ENCODE measurements around the gene FCGR3B. TPM values are rescaled to one million over a fixed set of nuclear protein-coding genes. Genes with fewer than 3 reads are reported as not detected.
"Not testable (repeated sequence)": the region's sequence is repeated elsewhere in the genome, so short reads cannot be mapped to it uniquely, and the experiment has no call there.

FCGR3B gene
- total RNA-seq, 4 donors from 2014 or later: 1.1 to 7.8 (median 2.4) TPM

DNA sequence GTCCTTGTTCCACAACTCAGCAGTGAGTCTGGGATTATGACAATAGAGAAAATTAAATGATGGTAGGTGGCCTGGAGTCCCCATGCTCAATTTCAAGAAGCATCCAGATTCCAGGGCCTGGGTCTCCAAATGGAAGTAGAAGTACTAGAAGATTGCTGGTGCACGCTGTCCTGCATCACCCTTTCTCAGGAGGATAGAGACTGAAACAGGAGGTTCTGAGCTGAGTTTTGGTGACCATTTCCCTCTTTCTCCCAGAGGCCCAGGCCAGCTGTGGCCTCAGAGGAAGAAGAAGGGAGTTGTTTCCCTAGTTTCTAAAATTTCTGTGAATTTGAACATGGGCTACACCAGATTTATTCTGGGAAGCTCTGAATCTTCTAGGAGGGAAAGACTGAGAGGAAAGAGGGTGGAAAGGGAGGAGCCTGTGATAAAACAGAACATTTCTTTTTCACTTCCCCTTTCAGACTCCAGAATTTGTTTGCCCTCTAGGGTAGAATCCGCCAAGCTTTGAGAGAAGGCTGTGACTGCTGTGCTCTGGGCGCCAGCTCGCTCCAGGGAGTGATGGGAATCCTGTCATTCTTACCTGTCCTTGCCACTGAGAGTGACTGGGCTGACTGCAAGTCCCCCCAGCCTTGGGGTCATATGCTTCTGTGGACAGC is 31.8 kb upstream of the FCGR3B start, which contains the start of gene FCGR2B:
FCGR2B (plus strand) TSS at position 460 of the 656 bp plus-strand sequence; CDS start at position 559, 99 bp downstream.
- intact Hi-C loops (cut with DNase I; ENCODE audit: low total_unique reads); DNase-seq (ENCODE audit: low spot score in 2 of 2); H3K4me3 ChIP-seq (ENCODE audit: low read depth, poor library complexity, severe bottlenecking): not testable (repeated sequence)
- WGBS, 2 donors: no CpG with 5 or more reads among the region's 4 CpGs

- 76% methylated on average over 3 of the region's 9 CpGs; no CpG with 5 or more reads in 1 of the 2 donors for WGBS, 2 donors
- DNase-seq (ENCODE audit: low spot score in 2 of 2); H3K4me3 ChIP-seq (ENCODE audit: low read depth, poor library complexity, severe bottlenecking); intact Hi-C loops (cut with DNase I; ENCODE audit: low total_unique reads): not testable (repeated sequence)
Observed at GRCh38 chr1:161661660-161662311, 30.8 kb upstream of the FCGR3B start.

GRCh38 chr1:161658524-161658923 is 27.5 kb upstream of the FCGR3B start:
- H3K4me3 ChIP-seq (ENCODE audit: low read depth, poor library complexity, severe bottlenecking); DNase-seq (ENCODE audit: low spot score in 2 of 2); intact Hi-C loops (cut with DNase I; ENCODE audit: low total_unique reads): not testable (repeated sequence)

GRCh38 chr1:161653971-161654370 is 23.0 kb upstream of the FCGR3B start:
- DNase-seq (ENCODE audit: low spot score in 2 of 2); H3K4me3 ChIP-seq (ENCODE audit: low read depth, poor library complexity, severe bottlenecking); intact Hi-C loops (cut with DNase I; ENCODE audit: low total_unique reads): not testable (repeated sequence)
- WGBS, 2 donors: 67 to 69% methylated on average over 5 to 6 of the region's 6 CpGs

GRCh38 chr1:161653541-161653940 is 22.6 kb upstream of the FCGR3B start:
- WGBS, 2 donors: 67 to 71% methylated on average over 2 of the region's 7 CpGs
- H3K4me3 ChIP-seq (ENCODE audit: low read depth, poor library complexity, severe bottlenecking); DNase-seq (ENCODE audit: low spot score in 2 of 2); intact Hi-C loops (cut with DNase I; ENCODE audit: low total_unique reads): not testable (repeated sequence)

- H3K4me3 ChIP-seq (ENCODE audit: low read depth, poor library complexity, severe bottlenecking); intact Hi-C loops (cut with DNase I; ENCODE audit: low total_unique reads); DNase-seq (ENCODE audit: low spot score in 2 of 2): not testable (repeated sequence)
- WGBS, 2 donors: 58 to 66% methylated on average over 11 of the region's 13 CpGs
Observed at GRCh38 chr1:161647507-161648360, 16.8 kb upstream of the FCGR3B start.

- H3K4me3 ChIP-seq (ENCODE audit: low read depth, poor library complexity, severe bottlenecking); intact Hi-C loops (cut with DNase I; ENCODE audit: low total_unique reads); DNase-seq (ENCODE audit: low spot score in 2 of 2): not testable (repeated sequence)
- WGBS, 2 donors: 38 to 62% methylated on average over 1 of the region's 1 CpG
Observed at GRCh38 chr1:161644855-161645254, 13.9 kb upstream of the FCGR3B start.

DNA sequence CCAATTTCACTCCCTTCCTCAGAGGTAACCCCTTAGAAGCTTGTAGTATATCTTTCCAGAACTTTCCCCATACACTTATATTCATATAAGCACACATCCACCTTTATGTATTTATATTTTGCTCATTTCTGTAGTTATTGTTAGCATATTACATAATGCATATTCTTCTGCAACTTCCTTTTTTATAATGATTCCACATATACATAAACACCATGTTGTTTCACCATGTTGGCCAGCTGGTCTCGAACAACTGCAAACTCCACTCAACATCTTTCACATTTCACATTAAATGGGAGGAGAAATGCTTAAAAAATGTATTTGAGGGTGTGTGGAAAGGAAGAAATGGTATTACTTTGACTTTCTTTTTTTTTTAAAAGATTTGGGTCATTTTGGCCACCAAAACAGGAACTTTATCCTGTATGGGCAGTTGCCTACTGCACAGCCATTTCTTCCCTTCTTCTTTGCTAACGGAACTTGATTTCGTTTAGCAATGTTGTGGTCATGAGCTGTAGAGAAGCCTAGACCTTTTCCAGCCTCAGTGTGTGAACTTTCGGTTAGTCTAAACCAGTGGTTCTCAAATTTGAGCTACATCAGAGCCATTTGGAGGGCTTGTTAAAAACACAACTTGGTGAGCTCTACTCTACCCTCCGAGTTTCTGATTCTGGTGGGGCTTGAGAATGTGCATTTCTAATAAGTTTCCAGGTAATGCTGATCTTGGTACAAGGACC is 12.7 kb upstream of the FCGR3B start:
- intact Hi-C loops (cut with DNase I; ENCODE audit: low total_unique reads); H3K4me3 ChIP-seq (ENCODE audit: low read depth, poor library complexity, severe bottlenecking); DNase-seq (ENCODE audit: low spot score in 2 of 2): not testable (repeated sequence)
- WGBS, 2 donors: 87 to 88% methylated on average over 4 to 5 of the region's 5 CpGs

DNA sequence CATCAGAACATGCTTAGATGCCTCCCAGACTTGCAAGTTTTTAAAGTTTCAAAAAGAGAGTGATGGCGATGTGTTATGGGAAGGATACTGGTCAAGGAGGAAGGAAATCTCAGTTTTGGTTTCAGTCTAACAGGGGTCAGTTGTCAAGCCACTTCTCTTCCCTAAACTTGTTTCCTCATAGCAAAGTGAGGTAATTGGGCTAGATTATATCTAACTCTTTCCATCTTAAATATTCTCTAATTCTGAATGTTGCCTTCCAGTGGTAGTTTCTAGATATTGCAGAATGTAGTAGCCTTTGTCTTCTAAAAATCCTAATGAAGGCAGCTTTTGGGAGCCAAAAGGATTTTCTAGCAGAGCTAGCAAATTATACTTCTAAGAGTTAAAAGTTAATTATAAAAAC is 11.7 kb upstream of the FCGR3B start:
- intact Hi-C loops (cut with DNase I; ENCODE audit: low total_unique reads): not testable (repeated sequence)

DNA sequence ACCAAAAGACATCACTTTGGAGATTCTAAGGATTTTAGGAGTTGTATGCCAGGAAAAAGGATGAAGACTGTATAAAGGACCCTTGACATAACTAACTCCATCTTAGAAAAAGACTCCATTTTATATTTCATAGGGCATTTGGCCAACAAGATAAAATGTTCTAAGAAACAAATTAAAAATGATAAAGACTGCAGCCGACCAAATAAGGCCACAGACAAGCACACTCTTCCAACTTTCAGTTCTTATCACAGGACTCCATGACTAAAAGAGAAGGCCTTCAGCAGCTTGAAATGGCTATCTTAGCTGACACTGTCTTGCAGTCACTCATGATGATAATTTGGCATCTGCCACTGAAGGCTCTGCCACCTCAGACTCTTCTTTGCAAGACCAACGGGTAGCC is 8.2 kb upstream of the FCGR3B start:
- WGBS, 2 donors: 56 to 75% methylated on average over 2 of the region's 2 CpGs
- intact Hi-C loops (cut with DNase I; ENCODE audit: low total_unique reads); DNase-seq (ENCODE audit: low spot score in 2 of 2); H3K4me3 ChIP-seq (ENCODE audit: low read depth, poor library complexity, severe bottlenecking): not testable (repeated sequence)

More for the DNA sequence above, 11.7 kb upstream of the FCGR3B start:
- WGBS, 2 donors: 68 to 79% methylated on average over 1 of the region's 1 CpG
- H3K4me3 ChIP-seq (ENCODE audit: low read depth, poor library complexity, severe bottlenecking); DNase-seq (ENCODE audit: low spot score in 2 of 2): not testable (repeated sequence)

GRCh38 chr1:161638251-161638993 is 7.4 kb upstream of the FCGR3B start:
- DNase-seq (ENCODE audit: low spot score in 2 of 2); intact Hi-C loops (cut with DNase I; ENCODE audit: low total_unique reads): not testable (repeated sequence)
- 67% methylated on average over 1 of the region's 6 CpGs; no CpG with 5 or more reads in 1 of the 2 donors for WGBS, 2 donors

DNA sequence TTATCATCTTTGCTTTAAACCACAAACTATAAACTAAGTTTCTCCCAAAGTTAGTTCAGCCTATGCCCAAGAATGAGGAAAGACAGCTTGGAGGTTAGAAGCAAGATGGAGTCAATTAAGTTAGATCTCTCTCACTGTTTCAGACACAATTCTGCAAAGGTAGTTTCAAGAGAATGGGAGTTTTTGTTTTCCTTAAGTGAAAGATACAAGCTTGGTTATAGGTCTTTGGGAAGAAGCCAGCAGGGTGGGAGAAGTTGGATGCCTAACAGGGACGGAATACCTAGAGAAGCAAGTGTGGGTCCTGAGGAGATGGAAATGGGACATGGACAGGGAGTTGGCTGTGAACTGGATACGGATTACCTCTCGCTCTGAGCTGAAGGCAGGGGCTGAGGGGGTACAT is 6.0 kb upstream of the FCGR3B start:
- WGBS, 2 donors: 88 to 96% methylated on average over 3 of the region's 3 CpGs
- DNase-seq (ENCODE audit: low spot score in 2 of 2); intact Hi-C loops (cut with DNase I; ENCODE audit: low total_unique reads); H3K4me3 ChIP-seq (ENCODE audit: low read depth, poor library complexity, severe bottlenecking): not testable (repeated sequence)

More at GRCh38 chr1:161638251-161638993, 7.4 kb upstream of the FCGR3B start:
- not testable (repeated sequence) for H3K4me3 ChIP-seq (ENCODE audit: low read depth, poor library complexity, severe bottlenecking)

GRCh38 chr1:161636189-161636782 is 5.3 kb upstream of the FCGR3B start:
- DNase-seq (ENCODE audit: low spot score in 2 of 2); H3K4me3 ChIP-seq (ENCODE audit: low read depth, poor library complexity, severe bottlenecking); intact Hi-C loops (cut with DNase I; ENCODE audit: low total_unique reads): not testable (repeated sequence)
- 60% methylated on average over 1 of the region's 1 CpG; no CpG with 5 or more reads in 1 of the 2 donors for WGBS, 2 donors

All from lower leg skin (tissue), 4 donors.